Lower leg skin (tissue), 3 donors: ENCODE data around the gene POU2F3.

Experiments
- POLR2A ChIP-seq, 2 donors: fragments of 450-650 bp; IDR thresholded peaks; one replicate each; pipeline ENCODE4 v1.6.1; 2016 to 2017; ENCODE audit warnings: antibody characterized with exemption in 2 of 2, mild to moderate bottlenecking in 1 of 2, moderate library complexity in 1 of 2
- TF ChIP-seq, protein P1 (sequence below), 3 donors: fragments of 450-650 bp; IDR thresholded peaks; one replicate each; pipeline ENCODE4 v1.5.1; 2016; ENCODE audit warnings: antibody characterized with exemption in 3 of 3, mild to moderate bottlenecking in 3 of 3, moderate library complexity in 2 of 3

DNA sequence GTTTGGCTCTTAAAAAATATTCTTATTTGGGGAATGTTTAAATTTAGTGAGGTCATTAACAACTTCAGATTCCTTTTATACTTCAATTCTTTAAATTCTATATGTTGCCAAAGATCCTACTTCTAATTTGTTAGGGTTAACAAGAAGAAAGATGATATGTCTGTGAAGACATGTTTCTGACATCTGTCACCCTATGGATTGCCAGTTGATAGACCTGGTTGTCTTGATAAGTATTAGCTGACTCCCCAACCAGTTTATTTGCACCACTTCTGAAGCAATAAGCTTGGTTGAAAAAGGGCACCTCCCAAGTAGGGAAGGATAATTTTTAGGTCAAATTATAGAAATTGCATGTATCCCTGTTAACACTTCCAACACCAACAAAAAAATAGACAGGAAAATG lies 125.6 kb downstream of the POU2F3 start:
- TF ChIP-seq, protein P1, sequence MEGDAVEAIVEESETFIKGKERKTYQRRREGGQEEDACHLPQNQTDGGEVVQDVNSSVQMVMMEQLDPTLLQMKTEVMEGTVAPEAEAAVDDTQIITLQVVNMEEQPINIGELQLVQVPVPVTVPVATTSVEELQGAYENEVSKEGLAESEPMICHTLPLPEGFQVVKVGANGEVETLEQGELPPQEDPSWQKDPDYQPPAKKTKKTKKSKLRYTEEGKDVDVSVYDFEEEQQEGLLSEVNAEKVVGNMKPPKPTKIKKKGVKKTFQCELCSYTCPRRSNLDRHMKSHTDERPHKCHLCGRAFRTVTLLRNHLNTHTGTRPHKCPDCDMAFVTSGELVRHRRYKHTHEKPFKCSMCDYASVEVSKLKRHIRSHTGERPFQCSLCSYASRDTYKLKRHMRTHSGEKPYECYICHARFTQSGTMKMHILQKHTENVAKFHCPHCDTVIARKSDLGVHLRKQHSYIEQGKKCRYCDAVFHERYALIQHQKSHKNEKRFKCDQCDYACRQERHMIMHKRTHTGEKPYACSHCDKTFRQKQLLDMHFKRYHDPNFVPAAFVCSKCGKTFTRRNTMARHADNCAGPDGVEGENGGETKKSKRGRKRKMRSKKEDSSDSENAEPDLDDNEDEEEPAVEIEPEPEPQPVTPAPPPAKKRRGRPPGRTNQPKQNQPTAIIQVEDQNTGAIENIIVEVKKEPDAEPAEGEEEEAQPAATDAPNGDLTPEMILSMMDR (IDR thresholded peaks at IDR 0.05) = no peak
- no peak for TF ChIP-seq POLR2A (IDR thresholded peaks at IDR 0.05)
